Measurements from ENCODE around the gene DIP2A. TPM values are rescaled to one million over a fixed set of nuclear protein-coding genes. Genes with fewer than 3 reads are reported as not detected.
A peak's percentile ranks its signal among the peaks of the same experiment; 100 is the strongest.

DIP2A gene
- total RNA-seq, 1 donor from 2014 or later: 25.9 TPM

GRCh38 chr21:46538851-46539666 is 80.4 kb downstream of the DIP2A start:
- no peak overlapping the region for H3K4me3 ChIP-seq
- H3K27me3 ChIP-seq (ENCODE audit: low read depth): no peaks in the 10 kb centered on the region
- peaks cover 23% of the 10 kb centered on the region for H3K4me1 ChIP-seq
- H3K27ac ChIP-seq (replicated peaks): peak overlapping the region; percentile 82
- intact Hi-C loops (cut with micrococcal nuclease): no loop called here
- no peak for TF ChIP-seq CTCF (IDR thresholded peaks at IDR 0.05; ENCODE audit: borderline replicate concordance)
- H3K9me3 ChIP-seq (replicated peaks): no peaks in the 10 kb centered on the region
- H3K36me3 ChIP-seq: peaks cover 88% of the 10 kb centered on the region
- no peak for DNase-seq

- H3K27ac ChIP-seq (replicated peaks): peak overlapping the region; percentile 82
- intact Hi-C loops (cut with micrococcal nuclease): no loop called here
- H3K27me3 ChIP-seq (ENCODE audit: low read depth): no peaks in the 10 kb centered on the region
- peaks cover 87% of the 10 kb centered on the region for H3K36me3 ChIP-seq
- no peak overlapping the region for H3K4me3 ChIP-seq
- no peak for TF ChIP-seq CTCF (IDR thresholded peaks at IDR 0.05; ENCODE audit: borderline replicate concordance)
- H3K9me3 ChIP-seq (replicated peaks): no peaks in the 10 kb centered on the region
- no peak for DNase-seq
- H3K4me1 ChIP-seq: peaks cover 23% of the 10 kb centered on the region
Observed at GRCh38 chr21:46540087-46540710, 81.5 kb downstream of the DIP2A start.

- H3K36me3 ChIP-seq: peaks cover 88% of the 10 kb centered on the region
- peaks cover 17% of the 10 kb centered on the region for H3K4me1 ChIP-seq
- no peak for TF ChIP-seq CTCF (IDR thresholded peaks at IDR 0.05; ENCODE audit: borderline replicate concordance)
- DNase-seq: no peak
- H3K27ac ChIP-seq (replicated peaks): no peak overlapping the region
- no peaks in the 10 kb centered on the region for H3K27me3 ChIP-seq (ENCODE audit: low read depth)
- intact Hi-C loops (cut with micrococcal nuclease): no loop called here
- H3K4me3 ChIP-seq: no peak overlapping the region
- H3K9me3 ChIP-seq (replicated peaks): no peaks in the 10 kb centered on the region
Observed at GRCh38 chr21:46542588-46543124, 84.0 kb downstream of the DIP2A start.

GRCh38 chr21:46543306-46543705 is 84.6 kb downstream of the DIP2A start:
- peaks cover 17% of the 10 kb centered on the region for H3K4me1 ChIP-seq
- DNase-seq: no peak
- intact Hi-C loops (cut with micrococcal nuclease): no loop called here
- H3K36me3 ChIP-seq: peaks cover 88% of the 10 kb centered on the region
- no peak overlapping the region for H3K27ac ChIP-seq (replicated peaks)
- no peaks in the 10 kb centered on the region for H3K9me3 ChIP-seq (replicated peaks)
- TF ChIP-seq CTCF (IDR thresholded peaks at IDR 0.05; ENCODE audit: borderline replicate concordance): no peak
- no peaks in the 10 kb centered on the region for H3K27me3 ChIP-seq (ENCODE audit: low read depth)
- H3K4me3 ChIP-seq: no peak overlapping the region

- Histone ChIP-seq H3K27me3 (ENCODE audit: low read depth) (no peaks in the 10 kb centered on the region), H3K9me3 (replicated peaks) (no peaks in the 10 kb centered on the region), H3K4me3 (no peak overlapping the region), H3K27ac (replicated peaks) (no peak overlapping the region), H3K4me1 (peaks cover 17% of the 10 kb centered on the region), H3K36me3 (peaks cover 88% of the 10 kb centered on the region)
- intact Hi-C loops (cut with micrococcal nuclease): no loop called here
- no peak for TF ChIP-seq CTCF (IDR thresholded peaks at IDR 0.05; ENCODE audit: borderline replicate concordance)
- DNase-seq: no peak
Observed at GRCh38 chr21:46544003-46544402, 85.3 kb downstream of the DIP2A start.
